Coronary artery (tissue), 2 donors: Measurements from ENCODE around the gene ZNF48.
A peak's percentile ranks its signal among the peaks of the same experiment; 100 is the strongest.

Experiments
- DNase-seq: peaks from one replicate; pipeline ENCODE4 v3.0.0-alpha.2; 2017; ENCODE audit warnings: low spot score
- H3K27ac ChIP-seq, 2 donors: fragments of 200-600 bp; sonication (generic); one replicate each; pipeline ENCODE4 v1.5.1; 2016 to 2019
- H3K4me3 ChIP-seq: fragments of 200-600 bp; sonication (generic); 2 replicates; pipeline ENCODE4 v1.5.1; 2016; ENCODE audit warnings: mild to moderate bottlenecking, moderate library complexity
- TF ChIP-seq, protein P1 (sequence below): fragments of 200-600 bp; sonication (generic); IDR thresholded peaks from one replicate; pipeline ENCODE4 v1.5.1; 2019; ENCODE audit warnings: antibody characterized with exemption

The ZNF48 gene

DNA sequence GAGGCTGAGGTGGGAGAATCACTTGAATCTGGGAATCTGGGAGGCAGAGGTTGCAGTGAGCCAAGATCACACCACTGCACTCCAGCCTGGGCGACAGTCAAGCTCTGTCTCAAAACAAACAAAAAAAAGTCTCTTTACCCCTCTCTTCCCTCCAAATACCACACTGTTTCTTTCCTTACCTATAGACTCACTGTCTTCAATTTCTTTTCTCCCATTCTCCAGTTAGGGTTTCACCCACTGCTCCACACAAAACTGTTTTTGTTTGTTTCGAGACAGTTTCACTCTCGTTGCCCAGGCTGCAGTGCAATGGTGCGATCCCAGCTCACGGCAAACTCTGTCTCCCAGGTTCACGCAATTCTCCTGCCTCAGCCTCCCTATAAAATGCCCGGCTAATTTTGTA, 34.0 kb upstream of the ZNF48 start:
- no peak for DNase-seq
- TF ChIP-seq, protein P1, sequence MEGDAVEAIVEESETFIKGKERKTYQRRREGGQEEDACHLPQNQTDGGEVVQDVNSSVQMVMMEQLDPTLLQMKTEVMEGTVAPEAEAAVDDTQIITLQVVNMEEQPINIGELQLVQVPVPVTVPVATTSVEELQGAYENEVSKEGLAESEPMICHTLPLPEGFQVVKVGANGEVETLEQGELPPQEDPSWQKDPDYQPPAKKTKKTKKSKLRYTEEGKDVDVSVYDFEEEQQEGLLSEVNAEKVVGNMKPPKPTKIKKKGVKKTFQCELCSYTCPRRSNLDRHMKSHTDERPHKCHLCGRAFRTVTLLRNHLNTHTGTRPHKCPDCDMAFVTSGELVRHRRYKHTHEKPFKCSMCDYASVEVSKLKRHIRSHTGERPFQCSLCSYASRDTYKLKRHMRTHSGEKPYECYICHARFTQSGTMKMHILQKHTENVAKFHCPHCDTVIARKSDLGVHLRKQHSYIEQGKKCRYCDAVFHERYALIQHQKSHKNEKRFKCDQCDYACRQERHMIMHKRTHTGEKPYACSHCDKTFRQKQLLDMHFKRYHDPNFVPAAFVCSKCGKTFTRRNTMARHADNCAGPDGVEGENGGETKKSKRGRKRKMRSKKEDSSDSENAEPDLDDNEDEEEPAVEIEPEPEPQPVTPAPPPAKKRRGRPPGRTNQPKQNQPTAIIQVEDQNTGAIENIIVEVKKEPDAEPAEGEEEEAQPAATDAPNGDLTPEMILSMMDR, result no peak
- Histone ChIP-seq H3K4me3 (no peak overlapping the region), H3K27ac (no peak overlapping the region)

DNA sequence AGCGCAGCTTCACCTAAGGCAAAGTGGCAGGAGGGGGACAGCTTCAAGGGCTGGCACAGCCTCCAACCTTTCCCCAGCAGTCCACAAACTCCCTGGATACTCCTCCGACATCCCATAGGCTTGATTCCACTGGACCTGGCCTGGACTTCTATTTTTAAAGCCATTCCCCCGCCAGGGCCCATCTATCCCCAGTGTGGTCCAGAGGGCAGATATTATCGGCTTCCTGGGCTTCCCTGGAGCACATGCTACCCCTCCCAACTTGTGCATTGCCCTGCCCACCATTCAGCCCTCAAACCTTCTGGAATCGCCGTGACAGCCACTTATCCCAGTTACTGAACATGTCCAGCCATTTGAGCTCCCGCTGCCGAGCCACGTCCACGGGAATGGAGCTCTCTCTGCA, 30.0 kb upstream of the ZNF48 start:
- H3K27ac ChIP-seq, result no peak overlapping the region
- no peak overlapping the region for H3K4me3 ChIP-seq
- DNase-seq, result no peak
- TF ChIP-seq, protein P1, result no peak

DNA sequence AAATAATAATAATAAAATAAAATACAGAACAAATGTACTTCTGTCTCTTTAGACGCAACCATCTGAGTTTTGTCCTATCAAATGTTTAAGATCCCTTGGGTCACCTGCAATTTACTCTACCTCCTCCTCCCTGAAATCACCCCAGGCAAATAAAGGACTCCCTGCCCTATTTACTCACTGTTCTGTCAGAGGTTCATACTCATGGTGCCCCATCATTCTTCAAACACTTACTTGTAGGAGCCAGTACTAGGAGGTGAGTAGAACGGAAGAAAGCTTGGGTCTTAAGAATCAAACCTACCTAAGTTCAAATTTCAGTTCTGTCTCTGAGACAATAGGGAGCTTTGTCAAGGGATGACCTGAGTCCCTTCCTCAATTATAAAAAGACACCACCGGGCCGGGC, 28.7 kb upstream of the ZNF48 start:
- H3K27ac ChIP-seq, result no peak overlapping the region
- TF ChIP-seq, protein P1, result no peak
- DNase-seq, result no peak
- H3K4me3 ChIP-seq, result no peak overlapping the region

DNA sequence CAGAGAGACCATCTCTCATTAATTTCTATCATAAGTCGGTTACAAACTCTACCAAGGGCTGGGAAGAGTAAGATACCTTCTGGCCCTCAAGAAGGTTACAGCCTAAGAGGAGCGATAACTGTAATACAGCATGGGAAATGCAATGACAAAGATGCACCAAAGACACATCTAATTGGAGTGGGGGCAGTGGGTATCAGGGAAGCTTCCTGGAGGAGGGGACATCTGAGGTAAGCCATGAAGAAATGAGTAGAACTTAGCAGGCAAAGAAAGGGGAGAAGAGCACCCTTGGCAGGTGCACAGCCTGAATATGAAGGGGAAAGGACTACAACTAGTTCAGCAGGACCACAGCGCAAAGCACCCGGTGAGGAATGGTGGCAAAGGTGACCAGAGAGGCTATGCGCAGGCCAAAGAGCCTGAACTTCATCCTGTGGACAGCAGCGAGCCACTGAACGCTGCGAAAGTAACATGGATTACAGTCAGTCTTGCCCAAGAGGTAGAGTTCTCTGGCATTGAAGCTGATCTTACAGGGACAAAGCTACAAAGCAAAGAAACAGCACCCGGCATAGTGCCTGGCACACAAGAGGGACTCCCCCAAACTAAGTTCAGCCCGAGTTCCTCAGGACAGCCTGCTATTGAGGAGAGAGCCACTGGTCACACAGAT, 27.7 kb upstream of the ZNF48 start:
- TF ChIP-seq, protein P1, result no peak
- DNase-seq, result no peak
- Histone ChIP-seq H3K27ac (peak overlapping the region in 1 of 2 donors; percentile 99), H3K4me3 (peak overlapping the region; percentile 98)

DNA sequence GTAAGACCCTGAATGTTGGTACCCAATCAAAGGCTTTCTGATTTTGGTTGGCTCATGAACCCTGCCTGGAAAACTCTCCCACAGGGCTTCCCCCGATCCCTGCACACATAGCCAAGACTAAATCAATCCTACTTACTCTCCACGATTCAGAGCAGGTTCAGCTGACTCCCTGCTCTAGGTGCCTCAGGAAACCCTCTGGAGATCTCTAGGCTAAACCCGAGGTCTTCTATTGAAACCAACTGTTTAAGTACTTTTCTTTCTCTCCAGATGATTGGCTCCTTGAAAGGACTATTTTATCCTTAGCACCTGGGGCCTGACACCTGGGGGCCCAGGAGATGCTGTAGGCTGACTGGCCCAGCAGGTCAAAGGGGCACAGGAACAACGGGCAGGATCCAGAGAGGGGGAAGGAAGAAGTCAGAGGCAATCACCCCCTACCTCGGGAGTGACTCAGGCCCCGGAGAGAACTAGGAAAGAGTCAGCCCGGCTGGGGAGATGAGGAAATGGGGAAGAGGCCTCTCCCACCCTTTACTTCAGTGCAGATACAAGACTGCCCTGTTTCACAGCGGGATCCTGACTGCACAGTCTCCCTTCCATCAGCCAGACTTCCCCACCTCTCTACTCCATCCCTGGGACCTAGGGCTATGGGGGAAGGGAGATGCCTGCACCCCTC, 27.0 kb upstream of the ZNF48 start:
- TF ChIP-seq, protein P1, result no peak
- Histone ChIP-seq H3K4me3 (peak overlapping the region; percentile 98), H3K27ac (peak overlapping the region in 1 of 2 donors; percentile 99)
- DNase-seq, result no peak

DNA sequence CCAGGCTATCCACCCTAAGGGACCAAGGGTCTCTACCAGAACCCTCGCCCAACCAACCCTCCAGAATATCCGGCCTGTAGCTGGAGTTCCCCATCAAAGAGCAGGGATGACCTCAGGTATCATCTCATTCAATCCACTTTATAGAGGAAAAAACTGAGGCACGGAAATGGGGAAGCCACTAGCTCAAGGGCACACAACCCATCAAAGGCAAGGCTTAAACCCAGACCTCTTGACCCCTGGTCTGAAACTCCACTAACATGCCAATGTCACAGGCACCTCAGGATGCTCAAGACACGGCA, 26.5 kb upstream of the ZNF48 start:
- TF ChIP-seq, protein P1, result no peak
- H3K27ac ChIP-seq, result peak overlapping the region; percentile 68 to 99
- DNase-seq, result no peak

More for the DNA sequence above, 26.5 kb upstream of the ZNF48 start:
- peak overlapping the region; percentile 98 for H3K4me3 ChIP-seq
